HG03135 (cell line): ENCODE data around the gene TRAPPC14.
"Not testable (repeated sequence)": the region's sequence is repeated elsewhere in the genome, so short reads cannot be mapped to it uniquely, and the experiment has no call there.

Experiments used
- ATAC-seq: cut with Tn5 transposase; IDR thresholded peaks from one replicate; pipeline ENCODE4 v1.9.1; 2021; ENCODE audit warnings: mild to moderate bottlenecking, moderate library complexity; ENCODE audit not compliant: unreplicated experiment

Gene TRAPPC14

GRCh38 chr7:100154651-100155491 lies 3.7 kb downstream of the TRAPPC14 start:
- no peak for ATAC-seq

GRCh38 chr7:100153708-100154535 lies 4.6 kb downstream of the TRAPPC14 start:
- ATAC-seq = no peak

GRCh38 chr7:100152937-100153666 lies 5.4 kb downstream of the TRAPPC14 start:
- ATAC-seq = no peak

GRCh38 chr7:100152404-100152803 lies 6.1 kb downstream of the TRAPPC14 start:
- no peak for ATAC-seq

- ATAC-seq = peak; percentile 98
Observed at GRCh38 chr7:100148559-100149328, 9.8 kb downstream of the TRAPPC14 start, which contains the start of gene LAMTOR4. TSS of gene LAMTOR4 (plus strand) at chr7:100148918. CDS start at chr7:100148973, 55 bp downstream.

- no peak for ATAC-seq
Observed at GRCh38 chr7:100148225-100148558, 10.3 kb downstream of the TRAPPC14 start.

- no peak for ATAC-seq
Observed at GRCh38 chr7:100147278-100147677, 11.2 kb downstream of the TRAPPC14 start.

- not testable (repeated sequence) for ATAC-seq
Observed at GRCh38 chr7:100146350-100146749, 12.2 kb downstream of the TRAPPC14 start.

- ATAC-seq = no peak
Observed at GRCh38 chr7:100142461-100142860, 16.1 kb downstream of the TRAPPC14 start.

GRCh38 chr7:100141555-100141949 lies 17.0 kb downstream of the TRAPPC14 start:
- ATAC-seq = no peak

- no peak for ATAC-seq
Observed at GRCh38 chr7:100137851-100138760, 20.4 kb downstream of the TRAPPC14 start.

GRCh38 chr7:100132697-100133151 lies 25.8 kb downstream of the TRAPPC14 start:
- peak; percentile 56 for ATAC-seq

GRCh38 chr7:100132126-100132525 lies 26.4 kb downstream of the TRAPPC14 start:
- no peak for ATAC-seq

GRCh38 chr7:100130608-100131453 lies 27.7 kb downstream of the TRAPPC14 start:
- no peak for ATAC-seq

GRCh38 chr7:100130220-100130607 lies 28.3 kb downstream of the TRAPPC14 start:
- not testable (repeated sequence) for ATAC-seq

- ATAC-seq = no peak
Observed at GRCh38 chr7:100128637-100128963, 29.9 kb downstream of the TRAPPC14 start.

GRCh38 chr7:100127866-100128636 lies 30.5 kb downstream of the TRAPPC14 start:
- peak; percentile 2 for ATAC-seq
